ENCODE data around the gene ZNF33A.

The ZNF33A gene

DNA sequence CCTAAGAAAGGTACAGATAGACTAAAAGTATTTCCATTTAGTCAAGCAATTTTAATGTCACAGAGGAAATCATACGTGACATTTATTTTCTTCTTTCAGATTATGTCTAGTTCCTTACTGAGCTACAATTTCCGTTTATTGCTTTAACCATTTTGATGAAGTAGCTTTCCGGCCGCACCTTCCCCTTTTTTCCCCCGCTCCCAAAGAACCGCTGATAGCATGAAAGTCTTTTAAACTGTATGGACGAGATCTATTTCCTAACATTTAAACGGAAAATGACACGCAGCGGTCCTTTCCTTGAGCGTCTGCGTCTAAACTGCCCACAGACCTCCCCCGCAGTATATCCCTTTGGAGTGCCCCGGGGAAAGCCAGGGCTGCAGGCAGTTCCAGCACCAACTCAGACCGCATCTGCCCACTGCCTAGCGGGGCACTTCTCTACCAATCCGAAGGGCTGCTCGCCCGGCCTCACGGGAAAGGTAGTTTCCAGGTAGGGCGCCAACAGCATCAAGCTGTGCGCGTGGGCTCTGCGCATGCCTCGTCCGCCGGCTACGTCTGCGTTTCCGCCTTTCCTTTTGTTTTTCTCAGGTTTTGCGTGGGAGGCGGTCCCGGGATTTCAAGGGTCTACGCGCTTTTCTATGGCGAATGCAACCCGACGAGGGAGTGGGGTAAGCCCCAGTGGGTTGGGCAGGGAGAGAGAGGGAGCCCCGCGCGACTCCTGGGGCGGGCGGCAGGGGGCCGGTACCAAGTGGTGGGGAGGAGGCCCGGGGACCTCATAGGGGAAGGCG, at the start of gene ZNF33A:
Gene ZNF33A (plus strand): TSS at position 557 of the 785 bp plus-strand sequence. CDS start 1,667 bp downstream, outside the sequence.
- DNase-seq (ENCODE audit: low spot score), result peak; percentile 86
- TF ChIP-seq, protein P1, sequence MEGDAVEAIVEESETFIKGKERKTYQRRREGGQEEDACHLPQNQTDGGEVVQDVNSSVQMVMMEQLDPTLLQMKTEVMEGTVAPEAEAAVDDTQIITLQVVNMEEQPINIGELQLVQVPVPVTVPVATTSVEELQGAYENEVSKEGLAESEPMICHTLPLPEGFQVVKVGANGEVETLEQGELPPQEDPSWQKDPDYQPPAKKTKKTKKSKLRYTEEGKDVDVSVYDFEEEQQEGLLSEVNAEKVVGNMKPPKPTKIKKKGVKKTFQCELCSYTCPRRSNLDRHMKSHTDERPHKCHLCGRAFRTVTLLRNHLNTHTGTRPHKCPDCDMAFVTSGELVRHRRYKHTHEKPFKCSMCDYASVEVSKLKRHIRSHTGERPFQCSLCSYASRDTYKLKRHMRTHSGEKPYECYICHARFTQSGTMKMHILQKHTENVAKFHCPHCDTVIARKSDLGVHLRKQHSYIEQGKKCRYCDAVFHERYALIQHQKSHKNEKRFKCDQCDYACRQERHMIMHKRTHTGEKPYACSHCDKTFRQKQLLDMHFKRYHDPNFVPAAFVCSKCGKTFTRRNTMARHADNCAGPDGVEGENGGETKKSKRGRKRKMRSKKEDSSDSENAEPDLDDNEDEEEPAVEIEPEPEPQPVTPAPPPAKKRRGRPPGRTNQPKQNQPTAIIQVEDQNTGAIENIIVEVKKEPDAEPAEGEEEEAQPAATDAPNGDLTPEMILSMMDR (IDR thresholded peaks at IDR 0.05; ENCODE audit: extremely low read depth, missing control alignments), result no peak

DNA sequence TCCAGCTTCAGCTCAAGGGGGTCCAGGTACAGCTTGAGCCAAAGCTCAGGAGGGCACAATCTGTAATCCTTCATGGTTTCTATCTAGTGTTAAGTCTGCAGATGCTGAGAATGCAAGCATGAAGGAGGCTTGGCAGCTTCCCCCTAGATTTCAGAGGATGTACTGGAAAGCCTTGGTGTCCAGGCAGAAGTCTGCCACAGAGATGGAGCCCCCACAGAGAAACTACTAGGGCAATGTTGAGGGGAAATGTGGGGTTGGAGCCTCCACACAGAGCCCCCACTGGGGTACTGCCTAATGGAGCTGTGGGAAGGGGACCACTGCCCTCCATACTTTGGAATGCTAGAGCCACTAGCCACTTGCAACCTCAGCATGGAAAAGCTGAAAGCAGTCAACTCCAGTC, 45.5 kb upstream of the ZNF33A start:
- DNase-seq (ENCODE audit: low spot score), result no peak
- TF ChIP-seq, protein P1 (IDR thresholded peaks at IDR 0.05; ENCODE audit: extremely low read depth, missing control alignments), result no peak

DNA sequence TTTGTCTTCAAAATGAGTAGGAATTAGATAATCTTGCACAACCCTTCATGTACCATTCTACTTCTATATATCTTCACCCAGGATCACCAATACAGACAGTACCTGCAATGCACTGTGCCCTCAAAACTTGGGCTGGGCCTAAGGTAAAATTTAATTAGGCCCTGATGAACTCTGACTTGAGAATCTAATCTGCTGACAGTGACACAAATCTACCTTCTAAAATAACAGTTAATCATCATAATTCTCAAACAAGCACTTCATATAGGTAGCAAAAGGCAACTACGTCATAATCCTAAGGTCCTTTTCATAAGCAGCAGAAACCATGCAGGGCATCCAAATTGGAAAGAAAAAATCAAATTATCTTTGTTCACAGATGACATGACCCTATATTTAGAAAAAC, 38.1 kb upstream of the ZNF33A start:
- TF ChIP-seq, protein P1 (IDR thresholded peaks at IDR 0.05; ENCODE audit: extremely low read depth, missing control alignments), result no peak
- DNase-seq (ENCODE audit: low spot score), result no peak

DNA sequence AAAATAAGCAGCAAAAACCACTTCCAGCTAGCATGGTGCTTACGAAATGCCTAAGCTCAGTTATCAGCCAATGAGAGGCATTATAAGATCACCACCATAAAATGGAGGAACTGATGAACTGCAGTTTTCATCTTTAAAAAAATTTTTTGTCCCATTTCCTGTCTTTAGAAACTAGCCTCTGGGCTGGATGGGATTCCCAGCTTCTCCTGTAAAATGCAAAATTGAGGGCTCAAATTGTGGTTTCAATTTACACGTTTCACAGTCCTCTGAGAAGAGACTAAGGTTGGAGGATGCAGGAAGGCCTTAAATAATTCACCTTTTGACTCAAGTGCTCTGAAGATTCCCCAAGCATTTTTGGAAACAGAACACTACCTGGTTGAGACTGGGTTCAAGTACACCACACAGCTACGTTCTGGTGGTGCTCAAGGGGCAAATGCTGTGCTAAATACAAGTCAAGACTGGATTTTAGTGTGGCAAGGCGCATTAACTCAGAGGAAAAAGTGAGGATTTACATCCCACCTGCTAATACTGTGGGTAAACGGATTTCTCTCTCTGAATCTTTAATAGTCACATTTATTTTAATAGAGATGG, 35.0 kb upstream of the ZNF33A start:
- DNase-seq (ENCODE audit: low spot score), result peak; percentile 9
- TF ChIP-seq, protein P1 (IDR thresholded peaks at IDR 0.05; ENCODE audit: extremely low read depth, missing control alignments), result no peak

DNA sequence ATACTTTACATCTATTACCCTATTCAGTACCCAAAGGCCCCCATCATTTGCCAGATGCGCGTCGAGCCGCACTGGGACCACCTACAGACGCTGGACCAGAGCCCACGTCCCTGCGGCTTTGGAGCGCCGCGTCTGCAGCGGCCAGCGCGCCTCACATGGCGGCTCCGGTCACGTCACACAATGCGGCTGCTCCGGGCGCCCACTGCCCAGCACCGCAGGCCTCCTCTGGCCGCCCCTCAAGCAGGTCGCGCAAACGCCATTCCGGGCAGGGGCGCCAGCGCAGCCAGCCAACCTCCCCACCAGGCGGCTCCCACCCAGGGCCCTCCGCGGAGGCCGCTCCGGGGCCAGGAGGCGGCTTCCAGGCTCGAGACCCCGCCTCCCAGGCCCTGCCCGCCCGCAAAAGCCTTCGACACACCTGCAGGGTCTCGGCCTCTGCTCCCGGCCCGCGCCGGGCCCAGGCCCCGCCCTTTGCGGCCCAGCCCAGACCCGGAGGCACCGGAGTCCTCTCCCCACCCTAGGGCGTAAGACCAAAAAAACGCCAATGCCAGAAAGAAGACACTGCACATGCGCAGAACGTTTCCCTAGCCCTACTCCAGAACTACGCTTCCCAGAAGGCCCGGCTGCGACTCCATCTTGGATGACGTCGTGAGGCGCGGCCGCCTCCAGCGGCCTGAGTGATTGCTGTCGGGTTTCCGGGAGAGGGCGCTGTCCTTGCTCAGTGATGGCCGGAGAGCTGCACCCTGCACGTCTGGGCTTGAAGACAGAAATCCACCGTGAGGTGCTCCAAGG, 34.2 kb upstream of the ZNF33A start, which contains the start of gene ZNF25:
Gene ZNF25 (minus strand): TSS at position 557 of the 789 bp plus-strand sequence. CDS start 4,925 bp downstream, outside the sequence.
- TF ChIP-seq, protein P1 (IDR thresholded peaks at IDR 0.05; ENCODE audit: extremely low read depth, missing control alignments), result peak; percentile 80
- peak; percentile 98 for DNase-seq (ENCODE audit: low spot score)

DNA sequence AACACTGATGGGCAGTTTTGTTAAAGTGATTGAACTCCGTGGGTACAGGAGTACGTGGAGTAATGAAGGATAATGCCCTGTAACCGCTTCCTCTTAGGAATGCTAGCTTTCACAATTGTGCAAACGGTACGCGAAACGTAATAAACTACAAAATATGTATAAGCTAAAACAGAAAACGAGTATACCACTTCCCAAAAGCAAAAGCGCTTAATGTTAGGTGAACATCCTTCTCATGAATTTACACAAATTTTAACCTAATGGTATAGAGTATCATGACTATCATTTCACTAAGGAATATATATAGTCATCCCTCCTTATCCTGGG, 33.6 kb upstream of the ZNF33A start:
- TF ChIP-seq, protein P1 (IDR thresholded peaks at IDR 0.05; ENCODE audit: extremely low read depth, missing control alignments), result no peak
- DNase-seq (ENCODE audit: low spot score), result no peak

DNA sequence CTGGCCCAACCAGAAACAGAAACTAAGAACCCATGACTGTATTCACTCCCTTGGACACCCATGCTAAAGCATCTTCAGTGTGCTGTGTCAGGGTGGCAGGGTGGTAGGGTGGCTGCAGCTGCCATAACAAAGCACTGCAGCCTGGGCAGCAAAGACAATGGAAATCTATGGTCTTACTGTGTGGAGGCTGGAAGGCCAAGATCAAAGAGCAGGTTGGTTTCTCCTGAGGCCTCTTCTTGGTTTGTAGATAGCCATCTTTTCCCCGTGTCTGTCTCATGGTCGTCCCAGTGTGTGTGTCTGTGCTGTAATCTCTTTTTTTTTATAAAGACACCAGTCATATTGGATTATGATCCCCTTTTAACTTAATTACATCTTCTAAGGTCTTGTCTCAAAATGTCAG, 18.8 kb upstream of the ZNF33A start:
- TF ChIP-seq, protein P1 (IDR thresholded peaks at IDR 0.05; ENCODE audit: extremely low read depth, missing control alignments), result no peak
- no peak for DNase-seq (ENCODE audit: low spot score)
